HG03103 (cell line): ENCODE data around the gene PRODH2.
A peak's percentile ranks its signal among the peaks of the same experiment; 100 is the strongest.
"Not testable (repeated sequence)": the region's sequence is repeated elsewhere in the genome, so short reads cannot be mapped to it uniquely, and the experiment has no call there.

Source experiments
- ATAC-seq: cut with Tn5 transposase; IDR thresholded peaks from one replicate; pipeline ENCODE4 v1.9.1; 2021; ENCODE audit warnings: low read depth; ENCODE audit not compliant: unreplicated experiment

The PRODH2 gene

GRCh38 chr19:35783469-35784434, 28.9 kb downstream of the PRODH2 start:
- ATAC-seq = no peak

GRCh38 chr19:35782589-35782988, 30.1 kb downstream of the PRODH2 start:
- no peak for ATAC-seq

- no peak for ATAC-seq
These were observed 31.0 kb downstream of the PRODH2 start for GRCh38 chr19:35781650-35782049.

GRCh38 chr19:35780717-35781116, 31.9 kb downstream of the PRODH2 start:
- no peak for ATAC-seq

GRCh38 chr19:35780058-35780457, 32.6 kb downstream of the PRODH2 start:
- no peak for ATAC-seq

GRCh38 chr19:35779033-35779432, 33.6 kb downstream of the PRODH2 start:
- ATAC-seq = no peak

- ATAC-seq = no peak
These were observed 34.7 kb downstream of the PRODH2 start for GRCh38 chr19:35777961-35778360.

DNA sequence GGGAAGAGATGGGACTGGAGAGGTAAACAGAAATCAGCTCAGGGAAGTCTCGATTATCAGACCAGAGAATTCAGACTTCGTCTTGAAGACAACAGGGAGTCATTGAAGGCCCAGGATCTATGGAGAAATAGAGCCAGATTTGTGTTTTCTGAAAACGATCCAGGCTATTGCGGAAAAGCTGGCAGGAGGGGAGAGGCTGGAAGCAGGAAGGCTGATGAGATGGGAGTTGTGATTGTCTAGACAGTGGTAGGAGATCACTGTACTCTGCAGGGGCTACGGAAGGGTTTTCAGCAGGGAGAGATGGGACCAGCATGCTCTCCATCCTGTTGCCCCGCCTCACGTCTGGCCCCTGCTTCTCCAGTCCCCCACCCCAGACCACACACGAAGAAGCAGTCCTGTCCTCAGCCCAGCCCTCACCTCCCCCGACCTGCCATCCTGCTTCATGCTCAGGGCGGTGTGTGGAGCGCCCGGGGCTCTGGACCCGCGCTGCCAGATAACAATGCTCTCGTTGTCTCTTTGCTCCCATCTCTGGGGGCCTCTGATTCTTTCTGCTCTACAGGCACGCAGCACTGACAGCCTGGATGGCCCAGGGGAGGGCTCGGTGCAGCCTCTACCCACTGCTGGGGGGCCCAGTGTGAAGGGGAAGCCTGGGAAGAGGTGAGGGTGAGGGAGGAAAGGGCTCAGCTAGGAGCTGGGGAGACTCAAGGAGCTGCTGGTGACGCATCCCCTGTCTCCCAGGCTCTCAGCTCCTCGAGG, 35.4 kb downstream of the PRODH2 start:
- ATAC-seq = no peak

GRCh38 chr19:35776102-35776788, 36.4 kb downstream of the PRODH2 start:
- ATAC-seq = no peak

- peak; percentile 80 for ATAC-seq
These were observed 37.1 kb downstream of the PRODH2 start, which contains the start of gene ARHGAP33 for GRCh38 chr19:35775298-35776101. Gene ARHGAP33, plus strand, starts transcription at chr19:35775564. Its CDS starts 95 bp downstream, at chr19:35775659.

DNA sequence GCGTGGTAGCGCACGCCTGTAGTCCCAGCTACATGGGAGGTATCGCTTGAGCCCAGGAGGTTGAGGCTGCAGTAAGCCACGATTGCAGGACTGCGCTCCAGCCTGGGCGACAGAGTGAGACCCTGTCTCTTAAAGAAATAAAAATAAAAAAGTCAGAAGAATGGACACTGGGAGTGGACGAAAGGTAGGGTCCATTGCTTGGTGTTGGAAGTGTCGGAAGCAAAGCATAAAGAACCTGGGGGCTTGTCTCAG, 37.7 kb downstream of the PRODH2 start:
- ATAC-seq = no peak

DNA sequence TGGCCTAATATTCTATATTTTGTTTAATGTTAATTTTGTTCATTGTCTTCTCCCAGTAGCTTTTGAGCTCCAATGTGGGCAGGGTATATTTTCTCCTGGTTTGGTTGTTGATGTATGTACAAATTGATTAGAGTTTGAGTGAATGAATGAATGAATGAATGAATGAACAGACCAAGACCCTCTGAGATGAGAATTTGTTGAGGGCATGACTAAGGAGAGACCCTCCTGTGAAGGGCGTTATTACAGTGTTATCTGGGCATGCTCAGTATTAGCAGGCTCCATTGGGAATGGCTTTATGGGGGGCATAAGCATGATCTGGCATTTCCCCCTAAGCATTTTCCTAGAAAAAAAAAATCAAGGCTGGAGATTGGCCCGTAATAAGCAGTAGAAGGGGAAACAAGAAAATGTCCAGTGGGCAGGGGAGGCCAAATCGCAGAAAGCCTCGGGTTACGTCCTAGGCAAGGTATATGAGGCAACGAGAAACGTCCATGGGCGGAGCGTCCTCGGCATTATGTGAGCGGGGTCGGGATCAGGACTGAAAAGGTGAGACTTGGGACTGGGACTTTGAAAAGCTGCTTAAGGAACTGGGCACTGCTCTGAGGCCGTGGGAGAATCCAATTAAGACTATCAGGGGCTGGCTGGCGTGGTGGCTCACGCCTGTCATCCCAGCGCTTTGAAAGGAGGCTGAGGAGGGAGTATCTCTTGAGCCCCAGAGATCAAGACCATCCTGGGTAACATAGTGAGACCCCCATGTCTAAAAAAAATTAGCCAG, 38.2 kb downstream of the PRODH2 start:
- ATAC-seq = no peak

- no peak for ATAC-seq
These were observed 39.4 kb downstream of the PRODH2 start for GRCh38 chr19:35773020-35773806.

- not testable (repeated sequence) for ATAC-seq
These were observed 40.3 kb downstream of the PRODH2 start for GRCh38 chr19:35772362-35772761.

GRCh38 chr19:35768082-35768421, 44.6 kb downstream of the PRODH2 start:
- ATAC-seq = no peak

GRCh38 chr19:35767288-35768081, 45.2 kb downstream of the PRODH2 start:
- no peak for ATAC-seq

- ATAC-seq = no peak
These were observed 46.0 kb downstream of the PRODH2 start for GRCh38 chr19:35766571-35767104.
